IPS-18c (cell line): ENCODE results near the gene LDLRAP1.

Experiments used
- H3K4me3 ChIP-seq: 2 replicates; pipeline ENCODE4 v1.7.0; 2013; ENCODE audit warnings: low read depth, mild to moderate bottlenecking, low read length, moderate library complexity; ENCODE audit not compliant: insufficient read depth
- H3K9me3 ChIP-seq: one replicate; pipeline ENCODE4 v1.6.1; 2013; ENCODE audit warnings: mild to moderate bottlenecking, low read length, moderate library complexity; ENCODE audit not compliant: control insufficient read depth, insufficient read depth

Gene LDLRAP1

DNA sequence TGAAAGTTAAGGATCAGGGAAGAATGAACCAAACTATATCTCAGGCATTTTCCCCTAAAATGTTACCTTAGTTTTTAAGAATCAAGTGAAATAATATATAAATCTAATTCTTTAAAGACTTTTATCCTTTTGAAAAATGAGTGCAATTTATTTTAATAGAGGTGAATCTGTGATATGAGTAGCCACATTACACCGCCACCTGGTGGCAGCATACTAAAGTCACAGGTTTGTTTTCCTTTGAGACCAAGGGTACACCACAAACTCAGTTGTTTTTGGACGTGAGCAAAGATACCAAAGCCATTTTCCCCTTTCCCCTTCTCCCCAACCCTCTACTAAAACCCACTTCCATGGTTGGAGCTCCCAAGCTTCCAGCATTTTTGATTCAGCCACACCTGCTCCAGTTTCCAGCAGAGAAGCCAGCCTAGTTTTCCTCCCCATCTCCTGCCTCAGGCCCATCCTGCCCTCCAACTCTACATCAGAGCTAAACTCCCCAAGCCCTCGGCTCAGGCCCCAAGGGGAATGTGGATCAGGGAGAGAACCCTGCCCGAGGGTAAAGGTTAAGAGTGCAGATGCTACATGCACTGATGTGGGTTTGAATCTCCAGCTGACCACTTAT lies 22.9 kb upstream of the LDLRAP1 start:
- Histone ChIP-seq H3K4me3 (no peak overlapping the region), H3K9me3 (no peaks in the 10 kb centered on the region)

DNA sequence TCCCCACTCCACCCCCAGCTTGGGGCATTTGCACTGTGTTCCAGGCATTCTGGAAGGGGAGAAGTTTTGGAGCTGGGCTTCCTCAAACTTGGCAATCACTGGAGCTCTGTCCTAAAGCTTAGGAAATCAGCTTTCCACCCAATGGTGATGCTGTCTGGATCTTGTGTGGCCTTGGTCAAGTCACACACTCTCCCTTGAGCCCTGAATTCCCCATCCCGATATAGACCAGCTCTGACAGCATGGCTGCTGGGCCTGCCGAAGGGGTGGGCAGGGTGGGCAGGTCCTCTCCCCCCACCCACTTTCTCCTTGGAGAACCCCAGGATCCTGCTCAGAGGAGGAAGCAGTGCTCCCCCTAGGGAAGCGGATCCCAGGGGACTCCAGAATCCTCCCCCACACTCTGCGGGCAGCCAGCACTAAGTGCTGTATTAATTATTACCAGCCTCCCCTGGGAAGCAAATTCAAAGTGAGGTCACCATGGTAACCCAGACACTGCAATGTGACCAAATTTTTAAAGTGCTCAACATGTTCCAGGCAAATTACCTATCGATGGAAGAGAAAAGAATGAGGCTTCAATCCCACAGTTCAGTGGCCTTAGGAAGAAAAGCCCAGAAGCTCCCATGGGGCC lies 21.3 kb upstream of the LDLRAP1 start:
- Histone ChIP-seq H3K9me3 (no peaks in the 10 kb centered on the region), H3K4me3 (no peak overlapping the region)

DNA sequence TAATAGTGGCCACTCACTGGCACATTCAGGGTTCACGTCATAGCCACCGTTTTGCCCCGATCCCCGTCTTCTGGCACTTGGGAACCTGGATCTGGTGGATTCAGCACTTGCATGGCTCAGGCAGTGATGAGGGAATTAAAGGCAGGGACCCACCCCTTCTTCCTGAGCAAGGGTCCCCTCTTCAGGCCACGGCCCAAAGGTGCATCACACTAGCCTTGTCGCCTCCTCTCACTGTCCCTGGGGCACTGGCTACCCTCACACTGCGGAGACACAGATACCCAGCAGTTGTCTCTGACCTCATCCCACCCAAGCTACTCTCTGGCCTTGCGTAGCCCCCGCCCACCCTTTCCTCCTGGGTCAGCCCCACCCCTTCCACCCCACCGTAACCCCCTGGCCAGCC lies 19.9 kb upstream of the LDLRAP1 start:
- Histone ChIP-seq H3K4me3 (no peak overlapping the region), H3K9me3 (no peaks in the 10 kb centered on the region)

DNA sequence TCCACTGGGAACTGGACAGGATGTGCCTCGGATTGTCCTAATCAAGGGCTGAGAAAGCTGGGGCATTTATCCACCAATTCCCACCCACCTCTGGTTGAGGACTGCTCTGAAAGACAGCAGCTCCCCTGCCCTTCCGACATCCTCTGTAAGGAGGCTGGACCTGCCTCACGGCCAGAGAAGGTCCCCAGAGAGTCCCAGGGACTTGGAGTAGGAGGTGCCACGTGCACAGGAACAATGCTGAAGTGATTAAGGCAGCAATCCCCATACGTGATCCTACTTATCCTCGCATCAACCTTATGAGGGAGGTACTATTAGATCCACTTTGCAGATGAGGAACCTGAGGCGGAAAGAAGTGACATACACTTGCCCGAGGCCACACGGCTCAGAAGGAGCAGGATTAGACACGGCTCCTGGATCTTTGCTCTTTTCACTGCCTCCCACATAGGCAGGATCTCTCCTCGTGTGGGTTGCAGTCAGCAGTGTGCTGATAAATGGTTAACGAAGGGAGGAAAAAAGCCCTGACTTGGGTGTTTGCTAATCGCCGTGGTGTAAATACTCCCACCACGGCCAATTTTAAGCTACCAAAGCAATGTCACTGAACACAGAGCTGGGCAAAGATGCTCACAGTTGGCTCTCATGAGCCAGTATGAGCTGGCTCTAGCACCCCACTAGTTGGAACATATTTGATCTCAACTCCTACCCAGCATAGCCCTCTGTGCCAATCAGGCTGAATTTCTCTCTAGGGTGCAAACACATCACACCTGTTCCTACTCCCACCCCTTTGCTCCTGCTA lies 18.6 kb upstream of the LDLRAP1 start:
- no peak overlapping the region for H3K4me3 ChIP-seq
- H3K9me3 ChIP-seq, result no peaks in the 10 kb centered on the region

DNA sequence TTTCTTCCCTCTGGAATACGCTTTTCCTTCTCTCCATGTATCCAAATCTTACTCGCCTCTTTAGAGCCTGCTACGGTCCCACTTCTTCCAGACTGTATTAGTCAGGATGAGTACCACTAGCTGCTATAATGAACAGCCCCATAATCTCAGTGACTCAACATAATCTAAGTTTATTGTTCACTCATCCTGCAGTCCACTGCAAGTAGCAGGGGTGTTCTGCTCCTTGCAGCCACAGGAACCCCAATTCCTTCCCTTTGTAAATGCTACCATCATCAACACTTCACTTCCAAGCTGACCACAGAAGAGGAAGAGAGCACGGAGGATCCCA lies 18.1 kb upstream of the LDLRAP1 start:
- H3K9me3 ChIP-seq, result no peaks in the 10 kb centered on the region
- H3K4me3 ChIP-seq, result no peak overlapping the region

DNA sequence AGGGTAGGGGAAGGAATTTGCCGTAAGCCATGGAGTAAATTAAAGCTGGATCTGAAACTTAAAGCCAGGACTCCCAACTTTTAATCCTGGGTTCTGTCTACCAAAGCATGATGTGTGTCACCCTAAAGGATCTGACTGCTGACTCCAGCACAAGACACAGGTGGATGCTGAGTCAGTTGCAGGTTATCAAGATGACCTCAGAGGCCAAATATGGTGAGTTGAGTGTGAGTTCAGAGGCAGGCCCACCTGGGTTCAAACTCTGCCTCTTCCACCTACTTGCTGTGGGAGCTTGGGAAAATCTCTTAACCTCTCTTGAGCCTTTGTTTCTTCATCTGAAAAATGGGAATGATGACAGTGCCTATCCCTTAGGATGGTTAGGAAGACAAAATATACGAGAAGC lies 16.7 kb upstream of the LDLRAP1 start:
- H3K4me3 ChIP-seq, result no peak overlapping the region
- H3K9me3 ChIP-seq, result no peaks in the 10 kb centered on the region

DNA sequence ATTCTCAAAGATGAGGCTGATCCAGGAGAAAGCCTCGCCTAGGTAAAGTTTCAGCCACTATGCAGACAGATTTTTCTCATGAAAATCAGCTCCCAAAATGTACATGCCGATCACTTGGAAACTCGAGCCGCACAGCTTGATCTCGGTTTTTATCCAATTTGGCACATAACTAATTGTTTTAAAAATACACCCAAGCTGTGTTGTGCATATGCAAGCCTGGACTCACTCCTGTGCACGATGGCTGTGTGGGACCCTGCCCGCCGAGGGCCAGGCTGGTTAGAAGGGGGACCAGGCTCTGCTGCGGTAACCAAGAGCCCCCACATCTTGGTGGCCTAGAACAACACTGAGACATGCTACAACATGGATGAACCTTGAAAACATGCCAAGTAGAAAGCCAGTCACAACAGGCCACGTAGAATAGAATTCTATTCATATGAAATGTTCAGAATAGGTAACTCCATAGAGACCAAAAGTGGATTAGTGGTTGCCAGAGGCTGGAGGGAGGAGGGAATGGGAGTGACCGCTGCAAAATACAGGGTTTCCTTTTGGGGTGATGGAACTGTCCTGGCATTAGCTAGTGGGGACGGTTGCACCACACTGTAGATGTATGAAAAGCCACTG lies 16.1 kb upstream of the LDLRAP1 start:
- no peaks in the 10 kb centered on the region for H3K9me3 ChIP-seq

DNA sequence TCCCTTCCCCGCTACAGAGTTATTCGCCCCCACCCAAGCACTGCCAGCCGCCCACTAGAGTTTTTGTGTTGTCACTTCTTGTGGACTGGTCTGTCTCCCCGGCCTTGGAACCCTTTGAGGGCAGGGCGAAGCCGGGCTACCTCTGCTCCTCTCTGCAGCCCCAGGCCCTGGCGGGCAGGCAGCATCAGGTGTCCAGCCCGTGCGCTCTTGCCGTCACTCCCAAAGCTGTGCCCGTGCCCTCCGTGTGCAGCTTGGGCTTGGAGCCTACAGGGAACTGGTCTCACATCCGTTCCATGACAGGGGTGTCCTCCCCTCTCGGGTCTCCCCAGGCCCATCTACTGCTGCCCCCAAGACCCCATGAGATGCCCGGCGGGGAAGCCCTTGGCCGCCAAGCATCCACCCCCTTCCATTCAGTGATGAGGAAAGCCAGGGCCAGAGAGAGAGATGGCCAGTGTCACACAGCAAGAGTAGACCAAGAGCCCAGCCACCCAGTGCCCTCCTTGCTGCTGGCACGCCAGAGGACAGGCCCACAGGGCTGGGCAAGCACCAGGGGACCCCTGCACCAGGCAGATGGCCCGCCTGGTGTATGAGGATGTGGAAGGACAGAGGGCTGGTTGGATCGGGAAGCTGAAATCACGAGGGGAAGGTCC lies 15.3 kb upstream of the LDLRAP1 start:
- Histone ChIP-seq H3K4me3 (no peak overlapping the region), H3K9me3 (no peaks in the 10 kb centered on the region)

More for the DNA sequence above, 16.1 kb upstream of the LDLRAP1 start:
- no peak overlapping the region for H3K4me3 ChIP-seq

DNA sequence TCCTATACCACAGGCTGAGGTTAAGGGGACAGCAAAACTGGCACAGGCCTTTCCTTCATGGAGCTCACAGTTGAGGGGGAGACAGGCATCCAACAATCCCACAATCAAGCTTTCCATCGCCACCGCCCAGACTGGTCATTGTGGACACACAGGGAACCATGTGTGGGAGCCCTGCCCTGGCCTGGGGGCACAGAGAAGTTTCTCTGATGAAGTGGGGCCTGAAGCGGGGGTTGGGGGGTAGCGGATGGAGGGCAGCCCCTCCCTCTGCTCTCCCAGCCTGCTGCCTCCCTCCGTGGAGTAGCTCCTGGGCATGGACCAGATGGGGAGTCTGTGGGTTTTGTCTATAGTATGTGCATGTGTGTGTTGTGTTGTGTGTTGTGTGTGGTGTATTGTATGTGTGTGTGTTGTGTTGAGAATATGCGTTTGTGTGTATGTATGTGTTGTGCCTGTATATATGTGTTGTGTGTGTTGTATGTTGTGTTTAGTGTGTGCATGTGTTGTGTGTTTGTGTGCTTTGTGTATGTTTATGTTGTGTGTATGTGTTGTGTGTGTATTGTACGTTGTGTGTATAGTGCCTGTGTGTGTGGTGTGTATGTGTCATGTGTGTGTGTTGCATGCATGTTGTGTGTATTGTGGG lies 14.4 kb upstream of the LDLRAP1 start:
- no peak overlapping the region for H3K4me3 ChIP-seq
- no peaks in the 10 kb centered on the region for H3K9me3 ChIP-seq

DNA sequence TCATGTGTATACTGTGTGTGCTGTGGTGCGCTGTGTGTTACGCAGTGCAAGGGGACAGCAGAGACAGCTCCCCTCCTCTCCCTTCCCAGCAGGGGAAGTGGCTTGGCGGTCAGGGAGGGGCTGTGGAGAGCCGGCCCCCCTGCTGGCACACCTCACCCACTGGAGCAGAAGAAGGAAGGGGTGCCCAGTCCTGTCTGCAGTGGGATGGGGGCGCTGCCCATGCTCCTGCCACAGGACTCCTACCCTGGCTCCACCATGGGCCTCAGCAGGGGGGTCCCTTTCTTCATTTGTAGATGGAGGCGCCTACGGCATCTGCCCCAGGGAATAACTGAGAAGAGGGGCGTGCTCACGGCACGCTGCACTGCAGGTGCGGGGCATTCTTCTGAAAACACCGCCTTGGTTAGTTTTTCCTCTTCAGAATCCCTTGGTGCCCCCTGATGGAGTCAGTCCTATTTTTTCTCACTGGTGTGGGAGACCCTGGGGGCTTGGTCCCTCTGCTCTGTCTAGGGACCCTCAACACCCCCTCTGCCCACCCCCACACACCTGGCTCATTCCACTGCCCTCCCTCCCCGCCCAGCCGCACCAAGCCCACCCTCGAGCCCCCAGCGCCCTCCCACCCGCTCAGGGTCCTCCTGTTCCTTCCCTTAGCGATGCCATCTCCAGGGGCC lies 13.8 kb upstream of the LDLRAP1 start:
- Histone ChIP-seq H3K9me3 (no peaks in the 10 kb centered on the region), H3K4me3 (no peak overlapping the region)

DNA sequence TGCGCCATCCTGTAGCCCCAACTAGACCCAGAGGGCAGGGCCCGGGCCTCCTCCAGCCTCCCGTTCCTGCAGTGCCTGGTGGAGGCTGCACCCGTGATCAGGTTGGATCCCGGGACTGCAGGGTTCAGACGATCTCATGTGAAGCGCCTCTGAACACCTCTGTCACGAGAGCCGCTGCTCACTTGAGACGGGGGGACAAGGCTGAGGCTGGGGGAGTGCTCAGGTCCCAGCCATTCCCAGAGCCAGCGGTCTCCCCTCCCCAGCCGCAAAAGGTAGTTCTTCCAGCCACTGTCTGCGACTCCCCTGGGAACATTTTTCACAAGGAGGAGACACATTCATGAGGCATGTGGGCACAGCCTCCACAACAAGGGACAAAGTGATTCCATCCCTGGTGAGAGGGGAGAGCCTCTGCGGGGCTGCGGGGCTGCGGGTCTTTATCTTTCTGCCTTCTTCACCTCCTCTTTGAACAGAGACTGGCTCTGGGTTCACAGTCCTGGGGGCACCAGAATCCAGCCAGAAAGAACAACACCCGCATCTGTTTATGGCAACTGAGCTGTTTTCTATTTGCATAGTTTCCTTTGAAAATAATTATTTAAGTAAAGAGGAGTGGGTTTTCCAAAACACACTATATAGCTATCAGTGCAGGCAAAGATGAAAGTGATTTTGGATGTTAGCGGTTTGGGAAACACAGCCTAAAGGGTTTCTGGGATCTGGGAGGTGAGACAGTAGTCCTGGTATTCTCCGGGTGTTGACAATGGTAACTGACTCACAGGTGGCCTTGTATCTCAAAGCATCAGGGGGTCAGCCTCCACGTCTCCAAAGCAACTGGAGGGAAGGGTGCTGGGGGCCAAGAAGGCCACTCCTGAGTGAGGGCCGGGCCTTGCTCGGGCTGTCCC lies 13.0 kb upstream of the LDLRAP1 start:
- no peaks in the 10 kb centered on the region for H3K9me3 ChIP-seq
- H3K4me3 ChIP-seq, result no peak overlapping the region

DNA sequence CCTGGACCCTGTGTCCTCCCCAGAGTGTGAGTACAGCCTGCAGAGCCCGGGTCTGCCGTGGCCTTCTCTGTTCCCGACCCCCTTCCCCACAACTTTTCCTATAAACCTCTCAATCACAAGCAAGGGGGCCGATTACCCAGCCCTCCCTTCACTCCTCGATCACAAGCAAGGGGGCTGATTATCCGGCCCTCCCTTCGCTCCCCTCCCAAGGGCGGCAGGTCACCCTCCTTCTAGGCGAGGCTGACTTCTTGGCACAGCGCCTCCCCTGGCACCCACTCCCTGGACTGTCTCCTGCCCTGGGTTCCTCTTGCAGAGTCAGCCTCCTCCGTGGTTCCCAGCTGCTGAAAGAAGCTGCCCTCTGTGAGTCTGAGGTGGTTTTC lies 12.3 kb upstream of the LDLRAP1 start:
- Histone ChIP-seq H3K9me3 (no peaks in the 10 kb centered on the region), H3K4me3 (no peak overlapping the region)

DNA sequence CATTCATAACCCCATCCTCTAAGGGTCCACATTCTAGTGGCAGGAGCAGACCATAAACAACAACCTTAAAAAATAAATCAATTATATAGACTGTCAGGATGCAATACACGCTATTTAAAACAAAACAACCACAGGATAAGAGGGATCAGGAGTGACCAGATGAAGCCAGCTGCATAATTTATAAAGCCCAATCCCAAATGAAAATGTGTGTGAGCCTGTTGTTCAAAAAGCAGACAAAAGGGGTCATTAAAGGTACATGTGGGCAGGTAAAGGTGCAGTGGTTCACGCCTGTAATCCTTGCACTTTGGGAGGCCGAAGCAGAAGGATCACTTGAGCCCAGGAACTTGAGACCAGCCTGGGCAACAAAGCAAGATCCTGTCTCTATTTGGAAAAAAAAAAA lies 10.4 kb upstream of the LDLRAP1 start:
- no peak overlapping the region for H3K4me3 ChIP-seq
- H3K9me3 ChIP-seq, result no peaks in the 10 kb centered on the region

DNA sequence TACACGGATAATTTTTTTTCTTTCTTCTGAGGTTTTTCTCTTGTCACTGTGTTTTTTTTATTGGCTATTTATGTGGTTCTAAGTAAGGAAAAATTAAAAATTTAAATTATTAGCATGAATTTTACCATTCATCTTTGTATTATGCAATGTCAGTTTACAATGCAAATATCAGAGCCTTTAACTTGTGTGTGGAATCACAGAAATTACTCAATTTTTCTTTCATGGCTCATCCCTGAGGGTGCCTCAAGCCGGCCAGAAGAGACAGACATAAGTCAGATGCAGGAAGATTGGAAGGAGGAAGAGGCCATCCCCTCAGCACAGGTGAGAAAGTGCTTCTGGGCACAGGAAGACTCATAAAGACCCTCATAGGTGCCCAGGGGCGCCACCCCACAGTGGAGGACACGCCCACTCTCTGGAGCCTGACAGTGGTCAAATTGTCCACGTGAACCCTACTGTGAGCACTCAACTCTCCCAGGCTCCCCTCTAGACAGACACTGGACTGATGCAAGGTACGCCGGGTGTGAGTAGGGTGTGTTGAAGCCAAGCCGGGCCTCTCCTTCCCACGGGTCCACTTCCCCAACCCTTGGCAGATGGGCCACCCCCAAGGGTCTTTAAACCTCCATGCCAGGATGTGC lies 9.5 kb upstream of the LDLRAP1 start:
- no peaks in the 10 kb centered on the region for H3K9me3 ChIP-seq
- H3K4me3 ChIP-seq, result no peak overlapping the region

DNA sequence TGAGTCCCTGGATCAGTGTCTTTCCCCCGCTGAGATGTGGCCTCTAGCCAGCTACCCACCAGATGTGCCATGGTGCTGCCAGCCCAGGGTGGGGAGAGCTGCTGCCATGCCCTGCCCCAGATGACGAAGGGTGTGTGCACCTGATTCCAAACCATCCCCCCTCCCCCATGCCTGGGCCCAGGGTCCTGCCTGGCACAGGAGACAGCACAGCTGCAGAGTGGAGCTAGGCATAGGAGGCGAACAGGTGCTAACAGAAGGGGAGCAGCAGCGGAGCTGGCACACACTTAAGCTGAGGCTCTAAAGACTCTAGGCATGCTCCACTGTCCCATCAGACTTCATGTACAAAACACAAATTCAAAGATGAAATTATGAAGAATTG lies 9.0 kb upstream of the LDLRAP1 start:
- no peak overlapping the region for H3K4me3 ChIP-seq
- no peaks in the 10 kb centered on the region for H3K9me3 ChIP-seq

DNA sequence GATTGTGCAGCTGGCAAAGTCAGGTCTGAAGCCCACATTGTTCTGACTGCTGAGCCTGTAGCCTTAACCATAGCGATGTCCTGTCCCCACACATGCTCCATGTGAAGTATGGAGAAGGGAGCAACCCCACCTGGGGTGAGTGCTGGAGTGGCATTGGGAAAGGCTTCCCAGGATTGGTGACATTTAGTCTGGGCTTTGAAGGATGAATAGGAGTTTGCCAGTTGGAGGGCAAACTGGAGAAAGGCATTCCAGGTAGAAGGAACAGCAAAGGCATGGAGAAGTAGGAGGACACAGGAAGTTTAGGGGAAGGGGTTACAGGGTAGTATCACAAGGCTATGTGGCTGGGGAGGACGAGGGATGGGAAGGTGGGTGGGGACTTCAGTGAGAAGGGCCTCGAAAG lies 7.3 kb upstream of the LDLRAP1 start:
- Histone ChIP-seq H3K4me3 (no peak overlapping the region), H3K9me3 (no peaks in the 10 kb centered on the region)
